Colonic mucosa (tissue), 4 donors: ENCODE data around the gene L3MBTL4. TPM values are rescaled to one million over a fixed set of nuclear protein-coding genes. Genes with fewer than 3 reads are reported as not detected.
"Not testable (repeated sequence)": the region's sequence is repeated elsewhere in the genome, so short reads cannot be mapped to it uniquely, and the experiment has no call there.

ENCODE experiments used
- DNase-seq: peaks from one replicate; pipeline ENCODE4 v3.0.0-alpha.2; 2020
- H3K27ac ChIP-seq: fragments of 200-600 bp; one replicate; pipeline ENCODE4 v1.8.0; 2021
- H3K27me3 ChIP-seq: fragments of 200-600 bp; one replicate; pipeline ENCODE4 v1.8.0; 2021
- H3K36me3 ChIP-seq: fragments of 200-600 bp; one replicate; pipeline ENCODE4 v1.8.0; 2021
- H3K4me1 ChIP-seq: fragments of 200-600 bp; one replicate; pipeline ENCODE4 v1.8.0; 2021; ENCODE audit warnings: mild to moderate bottlenecking
- H3K4me3 ChIP-seq: fragments of 200-600 bp; one replicate; pipeline ENCODE4 v1.8.0; 2021
- H3K9ac ChIP-seq, 2 donors: one replicate each; pipeline ENCODE4 v1.7.0; 2013; ENCODE audit warnings: control low read depth in 2 of 2, low read depth in 2 of 2, low read length in 2 of 2
- H3K9me3 ChIP-seq: fragments of 200-600 bp; one replicate; pipeline ENCODE4 v1.8.0; 2021
- intact Hi-C: fragments of 100-400 bp; cut with DNase I; formaldehyde crosslinking; loops from one replicate; pipeline ENCODE4 v1.14.1; 2022
- total RNA-seq, 2 donors: library from RNA; stranded (reverse); fragmentation: NEBNext Ultra II Directional in 1 of 2; extraction: Animal tissue kit (Norgen Biotek cat#: 25700) in 1 of 2; gene quantifications; one replicate each; pipeline ENCODE4 v1.2.1, GENCODE V29; 2021
- TF ChIP-seq, protein P1 (sequence below): fragments of 200-600 bp; IDR thresholded peaks from one replicate; pipeline ENCODE4 v1.8.0; 2022; ENCODE audit warnings: antibody characterized with exemption, mild to moderate bottlenecking
- donor health status: healthy.
- donor health status: DM: no; HTN: no; CAD: no.
- donor health status: DM: no; HTN: no; CAD: no.

L3MBTL4 gene
- total RNA-seq, 2 donors from 2014 or later, result 3.5 to 3.8 TPM

DNA sequence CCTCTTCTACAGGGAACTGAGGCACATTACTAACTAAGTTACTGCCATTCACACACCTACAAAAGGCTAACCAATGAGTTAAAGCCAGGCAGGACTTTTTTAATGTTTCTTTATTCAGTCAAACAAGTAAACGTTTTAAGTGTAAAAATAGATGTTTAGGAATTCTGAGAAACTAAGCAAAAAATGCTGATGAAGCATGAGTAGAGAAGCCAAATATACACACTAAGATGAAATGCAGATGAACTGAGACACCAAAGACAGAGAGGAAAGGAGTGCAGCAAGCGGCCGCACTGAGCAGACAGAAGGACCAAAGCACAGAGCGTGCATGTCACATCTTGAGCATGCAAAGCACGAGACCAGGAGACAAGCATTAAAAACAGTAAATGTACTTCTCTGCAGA is 17.9 kb downstream of the L3MBTL4 start:
- Histone ChIP-seq H3K27ac (no peak overlapping the region), H3K27me3 (no peaks in the 10 kb centered on the region), H3K36me3 (no peaks in the 10 kb centered on the region), H3K9ac (no peak overlapping the region), H3K4me3 (no peak overlapping the region), H3K9me3 (no peaks in the 10 kb centered on the region), H3K4me1 (no peaks in the 10 kb centered on the region)
- no peak for DNase-seq
- intact Hi-C loops, result no loop called here
- TF ChIP-seq, protein P1, sequence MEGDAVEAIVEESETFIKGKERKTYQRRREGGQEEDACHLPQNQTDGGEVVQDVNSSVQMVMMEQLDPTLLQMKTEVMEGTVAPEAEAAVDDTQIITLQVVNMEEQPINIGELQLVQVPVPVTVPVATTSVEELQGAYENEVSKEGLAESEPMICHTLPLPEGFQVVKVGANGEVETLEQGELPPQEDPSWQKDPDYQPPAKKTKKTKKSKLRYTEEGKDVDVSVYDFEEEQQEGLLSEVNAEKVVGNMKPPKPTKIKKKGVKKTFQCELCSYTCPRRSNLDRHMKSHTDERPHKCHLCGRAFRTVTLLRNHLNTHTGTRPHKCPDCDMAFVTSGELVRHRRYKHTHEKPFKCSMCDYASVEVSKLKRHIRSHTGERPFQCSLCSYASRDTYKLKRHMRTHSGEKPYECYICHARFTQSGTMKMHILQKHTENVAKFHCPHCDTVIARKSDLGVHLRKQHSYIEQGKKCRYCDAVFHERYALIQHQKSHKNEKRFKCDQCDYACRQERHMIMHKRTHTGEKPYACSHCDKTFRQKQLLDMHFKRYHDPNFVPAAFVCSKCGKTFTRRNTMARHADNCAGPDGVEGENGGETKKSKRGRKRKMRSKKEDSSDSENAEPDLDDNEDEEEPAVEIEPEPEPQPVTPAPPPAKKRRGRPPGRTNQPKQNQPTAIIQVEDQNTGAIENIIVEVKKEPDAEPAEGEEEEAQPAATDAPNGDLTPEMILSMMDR, result no peak

DNA sequence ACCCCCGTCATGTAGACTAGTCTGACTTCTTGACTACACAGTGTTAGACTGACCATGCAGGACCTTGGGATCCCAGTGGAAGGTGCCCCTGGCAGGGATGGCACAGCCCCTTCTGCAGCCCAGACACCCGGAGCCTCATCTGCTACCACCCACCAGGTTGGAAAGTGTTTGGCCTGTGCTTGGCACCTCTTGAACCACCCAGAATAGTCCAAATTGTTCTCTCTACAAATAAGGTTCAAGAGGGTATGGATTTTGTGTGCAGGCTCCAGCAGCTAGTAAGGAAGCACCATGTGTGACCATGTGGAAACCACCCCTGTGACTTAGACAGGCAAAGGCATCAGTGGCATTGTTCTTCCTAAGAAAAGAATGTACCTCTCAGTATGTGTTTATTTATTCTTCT is 18.4 kb downstream of the L3MBTL4 start:
- no peak overlapping the region for H3K4me3 ChIP-seq
- no peaks in the 10 kb centered on the region for H3K9me3 ChIP-seq
- H3K27me3 ChIP-seq, result no peaks in the 10 kb centered on the region
- intact Hi-C loops, result no loop called here
- no peak overlapping the region for H3K9ac ChIP-seq
- DNase-seq, result no peak
- no peak overlapping the region for H3K27ac ChIP-seq
- H3K36me3 ChIP-seq, result no peaks in the 10 kb centered on the region
- TF ChIP-seq, protein P1, result no peak
- no peaks in the 10 kb centered on the region for H3K4me1 ChIP-seq

DNA sequence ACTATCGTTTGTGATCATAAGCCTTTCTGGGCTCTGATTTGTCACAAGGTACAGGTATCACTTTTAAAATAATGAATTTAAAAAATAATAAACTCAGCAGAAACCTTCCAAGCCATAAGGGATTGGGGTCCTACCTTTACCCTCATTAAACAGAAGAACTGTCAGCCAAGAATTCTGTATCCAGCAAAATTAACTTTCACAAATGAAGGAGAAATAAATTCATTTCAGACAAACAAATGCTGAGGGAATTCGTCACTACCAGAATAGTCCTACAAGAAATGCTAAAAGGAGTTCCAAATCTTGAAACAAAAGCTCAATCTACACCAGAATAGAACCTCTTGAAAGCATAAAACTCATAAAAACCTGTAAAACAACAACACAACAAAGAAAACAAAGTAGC is 25.7 kb downstream of the L3MBTL4 start:
- Histone ChIP-seq H3K4me3 (no peak overlapping the region), H3K36me3 (no peaks in the 10 kb centered on the region), H3K4me1 (no peaks in the 10 kb centered on the region), H3K27ac (no peak overlapping the region), H3K27me3 (no peaks in the 10 kb centered on the region), H3K9me3 (no peaks in the 10 kb centered on the region), H3K9ac (no peak overlapping the region)
- no peak for DNase-seq
- intact Hi-C loops, result no loop called here
- TF ChIP-seq, protein P1, result no peak

- DNase-seq, result no peak
- Histone ChIP-seq H3K4me1 (no peaks in the 10 kb centered on the region), H3K9ac (no peak overlapping the region), H3K36me3 (no peaks in the 10 kb centered on the region), H3K9me3 (no peaks in the 10 kb centered on the region), H3K27ac (no peak overlapping the region), H3K4me3 (no peak overlapping the region), H3K27me3 (no peaks in the 10 kb centered on the region)
- TF ChIP-seq, protein P1, result no peak
- intact Hi-C loops, result no loop called here
Measured at GRCh38 chr18:6382963-6383362, 31.7 kb downstream of the L3MBTL4 start.

DNA sequence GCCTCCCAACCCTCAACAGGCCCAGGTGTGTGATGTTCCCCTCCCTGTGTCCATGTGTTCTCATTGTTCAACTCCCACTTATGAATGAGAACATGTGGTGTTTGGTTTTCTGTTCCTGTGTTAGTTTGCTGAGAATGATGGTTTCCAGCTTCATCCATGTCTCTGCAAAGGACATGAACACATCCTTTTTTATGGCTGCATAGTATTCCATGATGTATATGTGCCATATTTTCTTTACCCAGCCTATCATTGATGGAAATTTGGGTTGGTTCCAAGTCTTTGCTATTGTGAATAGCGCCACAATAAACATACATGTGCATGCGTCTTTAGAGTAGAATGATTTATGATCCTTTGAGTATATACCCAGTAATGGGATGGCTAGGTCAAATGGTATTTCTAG is 37.2 kb downstream of the L3MBTL4 start:
- H3K9me3 ChIP-seq, result not testable (repeated sequence)

DNA sequence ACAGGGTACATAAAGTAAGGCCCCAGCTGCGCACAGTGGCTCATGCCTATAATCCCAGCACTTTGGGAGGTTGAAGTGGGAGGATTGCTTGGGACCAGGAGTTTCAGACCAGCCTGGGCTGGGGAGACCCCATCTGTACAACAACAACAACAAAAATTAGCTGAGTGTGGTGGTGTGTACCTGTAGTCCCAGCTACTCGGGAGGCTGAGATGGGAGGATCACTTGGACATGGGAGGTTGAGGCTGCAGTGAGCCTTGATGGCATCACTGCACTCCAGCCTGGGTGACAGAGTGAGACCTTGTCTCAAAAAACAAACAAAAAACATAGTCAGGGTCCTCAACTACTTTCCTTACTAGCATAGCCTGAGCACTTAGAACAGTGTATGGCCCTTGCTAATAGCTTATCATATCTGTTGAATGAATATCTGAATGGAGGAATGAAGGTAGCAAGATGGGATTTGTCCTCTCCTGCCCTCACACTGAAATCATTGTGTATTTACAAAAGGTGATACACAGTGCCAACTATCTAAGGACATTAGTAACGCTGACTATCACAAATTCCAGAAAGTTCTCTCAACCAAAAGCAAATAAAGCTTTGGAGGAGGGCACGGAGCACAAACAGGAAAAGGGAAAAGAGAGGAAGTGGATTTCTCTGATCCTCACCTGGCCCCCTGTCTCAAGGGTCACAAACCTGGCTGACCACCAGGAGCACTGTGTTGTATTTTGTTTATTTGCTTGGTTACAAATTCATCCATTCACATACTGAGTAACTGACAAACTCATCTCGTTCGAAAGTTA is 38.1 kb downstream of the L3MBTL4 start:
- Histone ChIP-seq H3K9me3 (no peaks in the 10 kb centered on the region), H3K27me3 (no peaks in the 10 kb centered on the region), H3K4me1 (no peaks in the 10 kb centered on the region), H3K4me3 (no peak overlapping the region), H3K9ac (no peak overlapping the region), H3K27ac (no peak overlapping the region), H3K36me3 (no peaks in the 10 kb centered on the region)
- TF ChIP-seq, protein P1, result no peak
- no peak for DNase-seq
- intact Hi-C loops, result no loop called here

More for the DNA sequence above, 37.2 kb downstream of the L3MBTL4 start:
- intact Hi-C loops, H3K36me3 ChIP-seq, H3K27ac ChIP-seq, DNase-seq, H3K4me3 ChIP-seq, H3K4me1 ChIP-seq, H3K9ac ChIP-seq, H3K27me3 ChIP-seq: not testable (repeated sequence)
